HL-60 (cell line): ENCODE measurements around the gene SCUBE1.

ENCODE experiments used
- DNase-seq, 2 experiments: peaks; one replicate each; pipeline ENCODE4 v3.0.0-alpha.2; 2010 to 2020; ENCODE audit warnings: low read depth in 1 of 2, low spot score in 1 of 2
- H3K27ac ChIP-seq: fragments of 250-450 bp; sonication (Bioruptor Pico); replicated peaks from 2 replicates; pipeline ENCODE4 v1.5.1; 2020; ENCODE audit warnings: mild to moderate bottlenecking, moderate library complexity
- H3K27me3 ChIP-seq: fragments of 250-450 bp; sonication (Bioruptor Pico); 2 replicates; pipeline ENCODE4 v1.5.1; 2021; ENCODE audit warnings: mild to moderate bottlenecking, moderate library complexity; ENCODE audit not compliant: insufficient read depth, poor library complexity, severe bottlenecking
- H3K4me3 ChIP-seq: replicated peaks from 2 replicates; pipeline ENCODE4 v1.5.1; 2011; ENCODE audit warnings: mild to moderate bottlenecking, control low read depth, low read length; ENCODE audit not compliant: insufficient read depth
- CTCF ChIP-seq: IDR thresholded peaks from one replicate; pipeline ENCODE4 v1.5.1; 2011; ENCODE audit warnings: low read length, control low read depth, inconsistent platforms; ENCODE audit not compliant: insufficient read depth
- GABPA ChIP-seq: IDR thresholded peaks from 2 replicates; pipeline ENCODE4 v1.6.1; 2012; ENCODE audit warnings: low read depth
- POLR2AphosphoS5 ChIP-seq: IDR thresholded peaks from 2 replicates; pipeline ENCODE4 v1.6.1; 2012; ENCODE audit warnings: low read depth
- REST ChIP-seq: IDR thresholded peaks from 2 replicates; pipeline ENCODE4 v1.6.1; 2012; ENCODE audit warnings: low read depth; ENCODE audit not compliant: insufficient replicate concordance
- SPI1 ChIP-seq: IDR thresholded peaks from 2 replicates; pipeline ENCODE4 v1.6.1; 2012; ENCODE audit warnings: low read depth, mild to moderate bottlenecking, borderline replicate concordance

The SCUBE1 gene

GRCh38 chr22:43244803-43245527 lies 98.2 kb downstream of the SCUBE1 start:
- no peak for DNase-seq
- no peak for TF ChIP-seq CTCF
- no peak for TF ChIP-seq POLR2AphosphoS5
- no peak for TF ChIP-seq REST
- no peak for TF ChIP-seq SPI1
- TF ChIP-seq GABPA: no peak
- Histone ChIP-seq H3K4me3 (no peak overlapping the region), H3K27me3 (no peaks in the 10 kb centered on the region), H3K27ac (no peak overlapping the region)

- no peak overlapping the region for H3K27ac ChIP-seq
- H3K27me3 ChIP-seq: no peaks in the 10 kb centered on the region
- no peak overlapping the region for H3K4me3 ChIP-seq
- TF ChIP-seq GABPA: no peak
- TF ChIP-seq CTCF: no peak
- TF ChIP-seq POLR2AphosphoS5: no peak
- no peak for TF ChIP-seq REST
- TF ChIP-seq SPI1: no peak
- no peak for DNase-seq
Measured at GRCh38 chr22:43244402-43244801, 98.8 kb downstream of the SCUBE1 start.

GRCh38 chr22:43243324-43243723 lies 99.8 kb downstream of the SCUBE1 start:
- no peak for TF ChIP-seq SPI1
- TF ChIP-seq REST: no peak
- no peak overlapping the region for H3K4me3 ChIP-seq
- H3K27me3 ChIP-seq: no peaks in the 10 kb centered on the region
- no peak for DNase-seq
- no peak overlapping the region for H3K27ac ChIP-seq
